OCI-LY1 (cell line): Measurements from ENCODE around the gene FER1L5.

Experiments
- H2AFZ ChIP-seq: fragments of 200-600 bp; sonication (generic), shearing (Covaris generic); 2 replicates; pipeline ENCODE4 v1.6.0; 2014; ENCODE audit warnings: antibody characterized with exemption, mild to moderate bottlenecking, low read length
- H3F3A ChIP-seq: fragments of 200-600 bp; sonication (generic), shearing (Covaris generic); 2 replicates; pipeline ENCODE4 v1.6.0; 2014; ENCODE audit warnings: mild to moderate bottlenecking, antibody characterized with exemption, low read length, moderate library complexity; ENCODE audit not compliant: insufficient read depth
- H3K27ac ChIP-seq: fragments of 200-600 bp; sonication (generic); 2 replicates; pipeline ENCODE4 v1.5.1; 2014; ENCODE audit warnings: low read length, mixed run types, mild to moderate bottlenecking, low read depth; ENCODE audit not compliant: poor library complexity, severe bottlenecking
- H3K27me3 ChIP-seq: fragments of 200-600 bp; sonication (generic); 2 replicates; pipeline ENCODE4 v1.6.0; 2014; ENCODE audit warnings: antibody characterized with exemption, mild to moderate bottlenecking, low read length, moderate library complexity; ENCODE audit not compliant: insufficient read depth
- H3K36me3 ChIP-seq: fragments of 200-600 bp; sonication (generic); 2 replicates; pipeline ENCODE4 v1.6.1; 2014; ENCODE audit warnings: mild to moderate bottlenecking, antibody characterized with exemption, low read length, moderate library complexity, mixed read lengths; ENCODE audit not compliant: insufficient read depth
- H3K4me1 ChIP-seq: fragments of 200-600 bp; sonication (generic); 2 replicates; pipeline ENCODE4 v1.5.1; 2014; ENCODE audit warnings: mild to moderate bottlenecking, low read length, moderate library complexity; ENCODE audit not compliant: insufficient read depth, severe bottlenecking
- H3K4me2 ChIP-seq: fragments of 200-600 bp; sonication (generic), shearing (Covaris generic); 2 replicates; pipeline ENCODE4 v1.6.1; 2014; ENCODE audit warnings: low read length
- H3K4me3 ChIP-seq: fragments of 200-600 bp; sonication (generic); 2 replicates; pipeline ENCODE4 v1.5.1; 2014; ENCODE audit warnings: low read length, low read depth, mild to moderate bottlenecking, mixed read lengths; ENCODE audit not compliant: poor library complexity, severe bottlenecking
- H3K79me2 ChIP-seq: fragments of 200-600 bp; shearing (Covaris generic); 2 replicates; pipeline ENCODE4 v1.6.1; 2016; ENCODE audit warnings: mixed run types, low read length, mixed read lengths; ENCODE audit not compliant: insufficient read depth
- H3K9ac ChIP-seq: fragments of 200-600 bp; sonication (generic), shearing (Covaris generic); 2 replicates; pipeline ENCODE4 v1.6.1; 2014; ENCODE audit warnings: mild to moderate bottlenecking, low read length, mixed read lengths
- H3K9me2 ChIP-seq: fragments of 200-600 bp; sonication (generic), shearing (Covaris generic); 2 replicates; pipeline ENCODE4 v1.6.1; 2014; ENCODE audit warnings: low read depth, mild to moderate bottlenecking, low read length, mixed read lengths
- H3K9me3 ChIP-seq: fragments of 200-600 bp; shearing (Covaris generic); 2 replicates; pipeline ENCODE4 v1.6.1; 2014; ENCODE audit warnings: low read length, mixed read lengths
- H4K20me1 ChIP-seq: fragments of 200-600 bp; sonication (generic), shearing (Covaris generic); 2 replicates; pipeline ENCODE4 v1.6.0; 2016; ENCODE audit warnings: mild to moderate bottlenecking, low read length; ENCODE audit not compliant: insufficient read depth
- CTCF ChIP-seq: fragments of 200-600 bp; sonication (generic), shearing (Covaris generic); IDR thresholded peaks from 2 replicates; pipeline ENCODE4 v1.5.1; 2017; ENCODE audit warnings: mild to moderate bottlenecking, antibody characterized with exemption, low read length, moderate library complexity, mixed read lengths
- EZH2 ChIP-seq: fragments of 200-600 bp; sonication (generic), shearing (Covaris generic); IDR thresholded peaks from 2 replicates; pipeline ENCODE4 v1.8.0; 2017; ENCODE audit warnings: borderline replicate concordance, mixed run types, mild to moderate bottlenecking, antibody characterized with exemption, low read length, moderate library complexity, mixed read lengths

Gene FER1L5

GRCh38 chr2:96616128-96616527, 26.4 kb upstream of the FER1L5 start:
- TF ChIP-seq CTCF = no peak
- TF ChIP-seq EZH2 = no peak
- H2AFZ ChIP-seq = no peak overlapping the region
- no peak overlapping the region for H3K27ac ChIP-seq
- H3K4me1 ChIP-seq = no peaks in the 10 kb centered on the region
- no peaks in the 10 kb centered on the region for H3K79me2 ChIP-seq
- H3F3A ChIP-seq = no peaks in the 10 kb centered on the region
- no peak overlapping the region for H3K9ac ChIP-seq
- H3K4me3 ChIP-seq = no peak overlapping the region
- no peaks in the 10 kb centered on the region for H3K9me3 ChIP-seq
- H3K36me3 ChIP-seq = peaks cover 74% of the 10 kb centered on the region
- H4K20me1 ChIP-seq = no peaks in the 10 kb centered on the region
- no peak overlapping the region for H3K4me2 ChIP-seq
- H3K9me2 ChIP-seq = no peaks in the 10 kb centered on the region
- H3K27me3 ChIP-seq = no peaks in the 10 kb centered on the region

- H3K4me2 ChIP-seq = no peak overlapping the region
- H3K36me3 ChIP-seq = peaks cover 70% of the 10 kb centered on the region
- no peak overlapping the region for H3K27ac ChIP-seq
- H3K9me3 ChIP-seq = no peaks in the 10 kb centered on the region
- no peak overlapping the region for H3K4me3 ChIP-seq
- H3K9me2 ChIP-seq = no peaks in the 10 kb centered on the region
- H3K9ac ChIP-seq = no peak overlapping the region
- no peaks in the 10 kb centered on the region for H4K20me1 ChIP-seq
- TF ChIP-seq EZH2 (no peak), CTCF (no peak)
- H3K4me1 ChIP-seq = no peaks in the 10 kb centered on the region
- no peaks in the 10 kb centered on the region for H3K79me2 ChIP-seq
- H2AFZ ChIP-seq = no peak overlapping the region
- H3K27me3 ChIP-seq = no peaks in the 10 kb centered on the region
- no peaks in the 10 kb centered on the region for H3F3A ChIP-seq
Observed at GRCh38 chr2:96616535-96616934, 26.0 kb upstream of the FER1L5 start.

- H4K20me1 ChIP-seq = no peaks in the 10 kb centered on the region
- H3K9me2 ChIP-seq = no peaks in the 10 kb centered on the region
- no peak for TF ChIP-seq CTCF
- TF ChIP-seq EZH2 = no peak
- H3F3A ChIP-seq = no peaks in the 10 kb centered on the region
- H3K4me2 ChIP-seq = no peak overlapping the region
- H3K27me3 ChIP-seq = no peaks in the 10 kb centered on the region
- H3K4me3 ChIP-seq = no peak overlapping the region
- no peak overlapping the region for H3K9ac ChIP-seq
- no peaks in the 10 kb centered on the region for H3K79me2 ChIP-seq
- no peak overlapping the region for H3K27ac ChIP-seq
- no peaks in the 10 kb centered on the region for H3K4me1 ChIP-seq
- no peaks in the 10 kb centered on the region for H3K9me3 ChIP-seq
- peaks cover 67% of the 10 kb centered on the region for H3K36me3 ChIP-seq
- no peak overlapping the region for H2AFZ ChIP-seq
Observed at GRCh38 chr2:96617012-96617411, 25.6 kb upstream of the FER1L5 start.
